Fibroblast of the conjunctiva (primary cell): ENCODE measurements around the gene COL5A1.
A peak's percentile ranks its signal among the peaks of the same experiment; 100 is the strongest.

ENCODE experiments used
- DNase-seq: peaks from one replicate; pipeline ENCODE4 v3.0.0-alpha.2; 2010; ENCODE audit warnings: low read depth

COL5A1 gene

DNA sequence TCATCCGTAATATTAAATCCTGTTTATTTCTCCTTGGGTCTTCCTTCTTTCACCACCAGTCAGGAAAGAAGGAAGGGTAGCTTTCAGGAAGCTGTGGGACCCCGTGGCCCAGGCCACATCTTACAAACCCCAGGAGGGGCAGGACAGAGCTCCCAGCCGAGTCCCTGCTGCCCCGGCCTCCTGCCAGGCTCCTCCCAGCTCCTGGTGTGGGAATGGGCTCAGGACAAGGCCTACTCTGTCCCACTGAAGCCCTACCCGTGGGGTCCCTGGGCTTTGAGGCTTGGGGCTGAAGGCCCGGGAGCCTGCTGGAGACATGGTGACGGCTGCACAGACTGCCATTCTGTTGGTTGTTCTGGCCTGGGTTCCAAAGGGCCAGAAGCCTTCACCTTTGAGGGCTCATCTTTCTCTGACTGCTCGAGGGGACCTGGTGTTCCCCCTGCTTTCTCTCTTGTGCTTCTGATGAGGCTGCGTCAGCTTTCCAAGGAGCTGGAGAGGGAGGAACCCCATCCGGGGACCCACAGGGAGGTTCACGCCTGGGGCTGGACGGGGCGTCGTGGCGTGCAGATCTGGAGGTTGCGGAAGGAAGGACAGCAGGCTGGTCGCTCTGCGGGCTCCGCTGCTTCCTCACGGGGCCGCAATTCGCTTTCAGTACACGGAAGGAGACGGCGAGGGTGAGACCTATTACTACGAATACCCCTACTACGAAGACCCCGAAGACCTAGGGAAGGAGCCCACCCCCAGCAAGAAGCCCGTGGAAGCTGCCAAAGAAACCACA, 86.6 kb downstream of the COL5A1 start:
- DNase-seq: no peak

DNA sequence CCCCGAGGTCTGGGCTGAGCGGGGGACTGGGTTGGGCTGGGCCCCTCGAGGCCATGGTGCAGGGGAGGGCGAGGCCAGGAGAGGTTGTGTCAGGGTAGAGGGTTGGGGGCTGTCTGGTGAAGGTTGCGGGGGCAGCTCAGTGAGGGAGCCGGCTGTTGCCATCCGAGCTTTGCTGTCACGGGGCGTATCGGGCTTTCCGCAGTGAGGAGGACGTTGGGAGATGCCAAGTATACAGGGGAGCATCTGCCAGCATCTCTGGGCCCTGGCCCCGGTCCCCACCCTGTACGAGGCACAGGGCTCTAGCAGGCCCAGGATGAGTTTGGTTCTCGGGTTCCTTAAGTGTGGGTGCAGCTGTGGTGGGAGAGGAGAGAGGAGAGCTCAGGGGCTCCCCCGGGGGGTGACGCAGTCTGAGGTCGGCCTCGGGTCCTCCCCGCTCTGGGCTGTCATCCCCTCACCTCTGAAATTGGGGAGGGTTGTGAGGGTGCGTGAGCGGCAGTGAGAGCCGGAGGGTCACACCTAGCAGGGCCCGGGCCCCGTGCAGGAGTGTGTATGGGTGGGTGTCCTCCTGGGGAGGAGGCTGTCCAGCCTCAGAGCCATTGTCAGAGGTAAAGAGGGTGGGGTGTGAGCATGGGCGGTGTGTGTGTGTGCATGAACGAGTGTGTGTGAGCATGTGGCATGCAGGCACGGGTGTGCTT, 87.3 kb downstream of the COL5A1 start:
- DNase-seq: no peak

DNA sequence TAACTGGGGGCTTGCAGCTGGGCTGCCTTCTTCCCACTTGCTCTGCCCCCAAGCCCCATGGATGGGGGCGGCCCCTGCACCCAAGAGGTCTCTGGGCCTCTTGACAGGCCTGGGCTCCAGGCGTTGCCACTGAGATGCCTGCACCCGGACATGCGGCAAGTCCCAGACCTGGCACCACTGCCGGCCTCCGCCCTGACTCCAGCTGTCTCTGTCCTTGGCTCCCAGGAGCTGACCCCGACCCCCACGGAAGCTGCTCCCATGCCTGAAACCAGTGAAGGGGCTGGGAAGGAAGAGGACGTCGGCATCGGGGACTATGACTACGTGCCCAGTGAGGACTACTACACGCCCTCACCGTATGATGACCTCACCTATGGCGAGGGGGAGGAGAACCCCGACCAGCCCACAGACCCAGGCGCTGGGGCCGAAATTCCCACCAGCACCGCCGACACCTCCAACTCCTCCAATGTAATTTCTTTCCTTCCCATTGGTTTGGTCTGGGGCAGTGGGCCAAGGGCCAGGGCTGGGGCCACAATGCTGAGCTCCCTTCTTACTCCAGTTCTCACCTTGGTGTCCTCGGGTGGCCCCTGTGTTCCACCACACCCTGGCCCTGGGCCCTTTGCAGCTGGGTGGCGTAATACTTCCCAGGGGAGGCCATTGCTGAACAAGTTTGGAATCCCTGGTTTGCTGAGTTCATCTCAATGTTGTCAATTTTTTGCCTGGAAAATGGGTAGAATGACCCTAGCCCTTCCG, 88.6 kb downstream of the COL5A1 start:
- no peak for DNase-seq

DNA sequence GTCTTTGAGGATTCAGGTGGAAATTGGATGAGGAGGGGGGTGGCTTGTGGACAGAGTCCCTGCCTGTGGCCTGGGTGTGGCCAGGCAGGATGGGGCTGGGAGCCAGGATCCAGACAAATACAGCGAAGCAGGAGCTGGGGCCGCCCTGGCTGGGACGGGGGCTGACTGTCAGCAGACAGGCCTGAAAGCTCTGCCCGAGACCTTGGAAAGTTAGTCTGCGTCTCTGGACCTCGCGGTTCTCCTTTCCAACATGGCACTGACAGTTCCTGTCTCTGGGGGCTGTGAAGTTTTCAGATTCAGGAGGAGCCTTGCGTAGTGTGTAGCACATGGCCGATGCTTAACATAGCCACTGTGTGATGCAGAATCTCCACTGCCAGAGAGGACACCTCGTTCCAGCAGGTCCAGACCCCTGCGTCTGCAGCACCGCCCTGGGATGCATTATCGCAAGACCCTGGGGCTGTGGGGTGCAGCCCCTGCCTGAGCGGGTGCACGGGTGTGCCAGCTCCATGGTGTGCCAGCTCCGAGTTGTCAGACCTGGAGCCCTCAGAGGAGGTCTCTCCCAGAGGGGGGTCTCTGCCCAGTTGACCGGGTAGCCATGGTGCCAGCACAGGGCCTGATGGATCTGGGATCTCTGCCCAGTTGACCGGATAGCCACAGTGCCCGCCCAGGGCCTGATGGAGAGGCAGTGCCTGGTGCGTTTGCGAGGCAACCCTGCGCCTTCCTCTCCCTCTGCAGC, 89.3 kb downstream of the COL5A1 start:
- no peak for DNase-seq

DNA sequence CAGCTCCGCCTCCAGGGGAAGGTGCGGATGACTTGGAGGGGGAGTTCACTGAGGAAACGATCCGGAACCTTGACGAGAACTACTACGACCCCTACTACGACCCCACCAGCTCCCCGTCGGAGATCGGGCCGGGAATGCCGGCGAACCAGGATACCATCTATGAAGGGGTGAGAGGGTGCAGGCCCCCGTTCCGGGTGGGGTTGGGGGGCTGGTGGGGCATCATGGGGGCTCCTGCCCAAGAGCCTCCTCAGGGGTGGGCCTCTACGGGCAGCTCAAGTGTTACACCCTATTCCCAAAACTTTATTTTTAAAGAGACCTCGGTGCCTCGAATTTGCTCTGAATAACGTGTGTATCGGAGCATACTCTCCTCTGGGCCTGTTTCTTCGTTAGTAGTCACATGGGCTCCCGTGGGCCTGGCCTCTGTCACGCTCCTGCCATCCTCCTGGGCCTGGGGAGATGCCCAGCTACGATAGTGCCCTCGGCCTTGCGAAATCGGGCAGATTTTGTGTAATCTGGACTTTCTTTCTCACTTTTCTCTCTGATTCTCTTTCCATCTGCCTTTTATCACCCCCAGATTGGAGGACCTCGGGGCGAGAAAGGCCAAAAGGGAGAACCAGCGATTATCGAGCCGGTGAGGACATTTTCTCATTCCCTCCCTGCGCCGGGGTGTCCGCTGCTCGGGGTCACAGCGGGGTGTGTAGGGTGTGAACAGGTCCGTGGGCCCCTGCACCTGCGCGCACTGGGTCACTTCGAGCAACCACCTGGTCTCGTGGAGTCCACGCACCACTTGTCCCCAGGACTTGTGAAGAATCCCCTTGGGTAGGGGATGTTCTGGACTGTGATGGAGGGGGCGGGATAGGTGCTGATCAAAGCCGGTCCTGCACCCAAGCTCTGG, 90.1 kb downstream of the COL5A1 start:
- DNase-seq: no peak

DNA sequence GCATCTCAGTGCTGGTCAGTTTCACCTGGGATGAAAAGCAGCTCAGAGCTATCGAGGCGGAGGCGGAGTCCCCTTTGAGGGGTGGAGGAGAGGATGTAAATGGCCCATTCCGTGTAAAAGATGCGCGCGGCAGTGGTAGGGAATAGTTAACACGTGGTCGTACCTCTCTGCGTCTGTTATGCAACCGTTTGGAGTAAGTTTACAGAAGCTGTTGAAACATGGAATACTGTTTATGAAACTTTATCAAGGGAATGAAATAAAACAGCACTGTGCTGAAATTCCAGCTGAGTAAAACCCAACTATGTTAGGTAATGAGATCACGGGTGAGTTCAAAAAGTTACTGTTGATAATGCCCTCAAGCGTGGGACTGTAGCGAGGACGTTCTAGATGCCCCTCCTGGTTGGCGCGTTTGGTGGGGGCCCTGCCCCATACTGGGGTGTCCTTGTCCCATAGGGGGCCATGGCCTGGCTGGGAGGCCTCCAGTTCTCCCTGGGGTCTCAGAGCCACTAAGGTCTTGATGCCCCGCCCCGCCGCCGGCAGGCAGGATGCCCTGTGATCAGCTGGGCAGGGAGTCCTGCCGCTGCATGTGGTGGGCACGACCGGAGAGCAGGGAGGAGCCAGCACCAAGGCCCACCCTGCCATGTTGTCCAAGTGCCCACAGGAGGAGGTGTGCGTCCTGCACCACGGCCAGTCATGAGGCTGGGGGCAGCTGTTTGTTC, 90.9 kb downstream of the COL5A1 start:
- no peak for DNase-seq

DNA sequence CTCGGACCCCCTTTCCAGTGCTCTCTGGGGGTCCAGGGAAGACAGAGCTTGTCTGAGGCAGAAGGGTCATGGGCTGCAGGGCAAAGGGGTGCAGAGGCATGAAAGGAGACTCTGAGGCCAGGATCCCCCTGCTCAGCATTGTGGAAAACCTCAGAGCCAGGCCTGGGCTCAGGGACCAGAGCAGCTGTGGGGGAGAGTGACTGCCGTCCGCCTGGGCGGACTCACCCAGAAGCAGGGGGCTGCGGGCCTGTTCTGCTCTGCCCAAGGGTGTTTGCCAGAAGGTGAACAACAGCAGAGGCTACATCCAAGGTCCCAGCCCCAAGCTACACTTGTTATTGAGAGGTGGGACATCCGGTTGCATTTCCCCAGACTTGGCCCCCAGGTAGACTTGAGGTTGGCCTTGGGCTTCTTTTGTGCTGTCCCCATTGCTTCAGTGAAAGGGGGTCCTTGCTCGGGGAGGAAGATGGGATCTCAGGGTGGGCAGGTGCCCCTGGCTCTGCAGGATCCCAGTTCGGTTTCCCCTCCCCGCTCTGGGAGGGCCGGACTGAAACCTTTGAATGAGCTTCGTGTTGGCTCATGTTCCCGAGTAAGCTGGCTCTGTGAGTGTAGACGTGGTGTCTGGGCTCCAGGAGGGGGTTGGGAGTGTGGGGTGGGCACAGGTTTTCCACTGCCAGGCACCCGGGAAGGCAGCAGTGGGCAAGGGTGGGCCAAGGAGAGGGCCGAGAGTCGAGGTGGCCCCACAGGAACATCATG, 92.1 kb downstream of the COL5A1 start:
- DNase-seq: no peak

DNA sequence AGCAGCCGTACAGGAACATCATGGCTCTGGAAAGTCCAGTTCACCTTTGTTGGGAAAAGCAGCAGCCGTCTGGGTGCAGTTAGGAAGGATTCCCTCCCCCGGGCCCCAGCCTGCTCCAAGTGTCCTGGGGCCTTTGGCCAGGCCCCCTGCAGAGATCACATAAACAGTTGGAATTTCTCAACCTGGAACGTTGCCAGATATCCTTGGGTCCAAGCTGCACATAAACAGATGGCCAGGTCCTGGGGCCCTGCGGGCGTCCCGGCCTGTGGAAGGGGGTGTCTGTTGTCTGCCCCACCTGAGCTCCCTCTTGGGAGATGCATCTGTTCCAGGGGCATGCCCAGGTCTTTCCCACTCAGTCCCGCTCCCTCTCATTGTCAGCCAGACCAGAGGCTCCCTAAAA, 92.7 kb downstream of the COL5A1 start:
- DNase-seq: peak; percentile 37

DNA sequence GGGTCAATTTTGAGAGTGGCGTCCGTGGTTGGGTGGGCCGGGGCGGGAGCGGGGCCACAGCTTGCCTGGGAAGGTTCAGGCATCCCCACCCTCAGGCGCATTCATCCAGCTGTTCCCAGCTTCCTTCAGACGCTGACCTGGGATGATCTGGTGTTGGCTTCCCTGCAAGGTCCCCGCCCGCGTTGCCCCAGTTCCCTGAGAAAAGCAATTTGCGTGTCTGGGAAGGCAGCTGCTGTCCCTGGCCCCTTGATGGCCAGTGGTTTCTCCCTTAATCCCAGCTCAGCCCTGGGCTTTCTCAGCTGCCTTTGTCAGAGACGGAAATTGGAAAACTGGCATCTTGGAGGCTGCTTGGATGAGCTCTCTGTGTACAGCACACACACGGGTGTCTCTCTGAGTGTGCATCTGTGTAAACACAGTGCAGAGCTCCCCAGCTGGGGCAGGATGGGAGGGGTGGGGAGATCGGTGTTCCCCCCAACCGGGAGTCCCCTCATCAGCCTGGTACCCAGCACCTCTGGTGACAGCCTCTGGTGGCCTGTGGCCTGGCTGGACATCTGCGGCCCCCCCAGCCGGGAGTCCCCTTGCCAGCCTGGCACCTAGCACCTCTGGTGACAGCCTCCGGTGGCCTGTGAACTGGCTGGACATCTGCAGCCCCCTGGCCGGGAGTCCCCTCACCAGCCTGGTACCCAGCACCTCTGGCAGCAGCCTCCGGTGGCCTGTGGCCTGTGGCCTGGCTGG, 94.0 kb downstream of the COL5A1 start:
- no peak for DNase-seq

DNA sequence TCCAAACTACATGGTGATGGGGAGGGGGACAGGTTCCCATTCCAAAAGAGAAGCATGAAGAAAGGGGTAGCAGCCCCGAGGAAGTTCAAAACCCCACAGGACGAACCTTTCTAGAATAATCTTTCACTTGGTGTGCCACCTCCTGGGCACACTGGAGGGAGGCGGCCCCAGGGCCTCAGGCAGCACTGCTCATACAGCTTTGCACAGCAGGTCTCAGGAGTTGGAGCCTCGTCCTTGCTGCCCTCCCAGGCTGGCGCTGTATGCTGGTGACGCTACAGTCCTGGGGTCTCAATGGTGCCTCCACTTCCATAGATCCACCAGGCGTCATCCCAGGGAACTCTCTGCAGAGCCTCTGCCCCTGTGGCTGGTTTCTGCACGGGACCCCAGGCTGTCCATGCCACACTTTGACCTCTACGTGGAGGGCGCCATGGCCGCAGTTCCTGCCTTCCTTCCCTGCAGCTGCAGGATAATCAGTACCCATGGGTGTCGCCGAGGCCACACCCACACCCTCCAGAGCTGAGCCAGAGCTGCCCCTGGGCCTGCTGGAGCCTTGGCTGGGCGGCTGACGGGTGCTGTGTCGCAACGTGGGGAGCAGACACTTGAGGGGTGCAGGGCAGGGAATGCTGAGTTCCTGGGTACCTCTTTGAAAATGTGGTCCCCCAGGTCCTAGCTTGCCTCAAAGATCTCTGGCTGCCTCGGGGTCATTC, 95.3 kb downstream of the COL5A1 start:
- DNase-seq: no peak

DNA sequence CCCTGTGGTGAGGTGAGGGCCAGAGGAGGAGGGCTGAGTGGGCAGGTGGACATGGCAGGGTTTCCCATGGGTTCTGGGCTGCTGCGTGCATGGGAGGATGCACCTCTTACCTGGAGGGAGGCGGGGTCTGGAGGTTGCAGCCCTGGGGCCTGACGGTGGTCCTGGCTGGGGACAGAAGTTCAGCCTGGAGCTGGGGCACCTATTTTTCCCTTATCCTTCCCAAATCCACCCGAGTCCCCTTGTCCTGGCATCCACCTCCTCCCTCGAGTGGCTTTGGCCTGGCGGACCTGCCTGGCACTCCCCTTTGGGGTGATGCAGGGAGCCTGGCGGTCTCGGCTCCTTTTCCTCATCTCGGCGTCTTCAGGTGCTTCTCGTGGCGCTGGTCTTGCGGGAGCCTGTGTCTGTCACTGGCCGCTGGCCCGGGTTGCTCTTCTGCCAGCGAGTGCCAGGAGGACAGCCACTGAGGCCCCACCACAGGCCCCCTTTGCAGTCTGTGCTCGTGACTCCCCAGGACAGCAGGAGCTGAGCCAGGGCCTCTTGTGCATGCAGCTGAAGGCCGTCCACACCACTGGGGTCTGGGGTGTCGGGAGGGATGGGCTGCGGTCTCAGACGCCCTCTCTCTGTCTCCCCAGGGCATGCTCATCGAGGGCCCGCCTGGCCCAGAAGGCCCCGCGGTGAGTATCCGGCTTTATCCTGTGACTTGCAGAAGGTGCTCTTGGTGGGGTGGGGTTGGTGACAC, 96.4 kb downstream of the COL5A1 start:
- no peak for DNase-seq

DNA sequence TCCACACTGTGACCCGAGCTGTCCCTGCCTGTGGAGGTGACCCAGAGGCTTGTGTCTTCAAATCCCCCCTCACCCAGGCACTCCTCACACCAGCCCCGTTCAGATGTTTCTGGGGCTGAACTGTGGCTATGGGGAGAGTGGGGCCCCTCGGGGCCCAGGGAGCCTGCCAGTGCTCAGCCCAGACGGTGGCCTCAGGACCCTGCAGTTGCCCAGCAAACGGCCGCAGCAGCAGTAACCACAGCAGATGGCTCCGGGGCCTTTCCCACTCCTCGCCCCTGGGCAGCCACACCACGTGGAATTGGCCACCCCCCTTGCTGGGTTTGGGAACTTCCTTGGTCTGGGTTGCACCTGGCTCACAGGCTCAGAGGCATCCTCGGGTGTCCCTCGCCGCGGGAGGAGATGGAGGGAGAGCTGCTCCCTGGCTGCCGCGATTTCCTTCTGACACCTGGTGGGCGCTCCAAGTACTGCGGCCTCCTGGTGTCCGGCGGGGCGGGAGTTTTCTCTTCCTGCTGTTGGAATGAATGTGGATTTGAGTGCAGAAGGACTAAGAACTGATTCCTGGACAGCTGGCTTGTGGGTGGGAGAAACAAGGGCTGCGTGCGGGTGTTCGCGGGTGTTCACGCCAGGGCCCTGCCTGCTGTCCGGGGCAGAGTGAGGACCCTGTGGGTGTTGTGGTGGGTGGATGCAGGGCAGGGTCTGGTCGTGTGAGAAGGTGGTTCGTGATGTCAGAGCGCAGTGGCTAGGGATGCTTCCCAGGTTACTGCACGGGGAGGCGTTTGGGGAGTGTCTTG, 97.5 kb downstream of the COL5A1 start:
- peak; percentile 24 for DNase-seq

DNA sequence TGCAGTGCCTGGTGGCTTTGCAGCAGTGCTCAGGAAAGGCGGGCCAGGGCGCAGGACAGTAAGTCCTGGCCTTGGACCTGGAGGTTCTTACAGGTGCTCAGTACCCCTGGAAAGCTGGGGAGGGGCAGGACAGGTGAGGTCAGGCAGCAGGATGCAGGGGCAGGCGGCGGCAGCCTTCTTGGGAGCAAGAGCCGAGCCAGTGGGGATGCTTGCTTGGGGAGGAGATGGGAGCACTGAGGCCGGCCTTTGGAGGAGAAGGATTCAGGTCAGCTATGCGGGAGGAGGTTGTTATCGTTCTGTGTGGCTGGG, 98.0 kb downstream of the COL5A1 start:
- DNase-seq: no peak

DNA sequence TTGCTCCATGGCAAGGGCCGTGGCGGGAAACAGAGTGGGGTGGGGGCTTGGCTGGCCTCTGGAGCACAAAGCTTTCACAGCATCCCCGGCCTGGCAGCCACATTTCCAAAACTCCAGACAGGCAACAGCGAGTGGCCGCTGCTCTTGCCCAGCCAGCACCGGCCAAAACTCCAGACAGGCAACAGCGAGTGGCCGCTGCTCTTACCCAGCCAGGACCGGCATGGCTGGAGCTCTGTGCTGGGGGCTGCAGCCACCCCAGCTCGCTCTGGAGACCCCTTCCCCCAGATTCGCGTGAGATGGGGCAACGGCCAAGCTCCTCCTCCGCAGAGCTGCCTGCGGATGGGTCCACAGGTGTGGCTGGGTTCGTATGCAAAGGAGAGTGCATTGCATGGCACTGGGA, 98.5 kb downstream of the COL5A1 start:
- no peak for DNase-seq

DNA sequence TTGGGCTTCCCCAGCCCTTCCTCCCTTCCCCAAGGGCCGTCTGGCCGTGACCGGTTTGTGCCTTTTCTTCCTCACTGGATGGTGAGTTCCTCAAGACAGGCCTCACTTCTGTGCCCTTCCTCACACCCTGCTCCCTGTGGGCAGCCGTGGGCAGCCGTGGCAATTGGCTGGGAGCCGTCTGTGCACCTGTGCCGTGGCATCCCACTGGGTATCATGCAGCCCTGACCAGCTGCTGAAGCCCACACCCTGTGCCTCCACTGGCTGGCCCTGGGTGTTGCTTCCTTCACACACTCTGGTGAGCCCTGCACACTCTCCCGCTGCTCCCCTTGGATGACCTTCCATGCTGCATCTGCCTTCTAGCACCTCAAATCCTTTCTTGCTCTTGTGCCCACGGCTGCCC, 100.2 kb downstream of the COL5A1 start:
- DNase-seq: no peak

DNA sequence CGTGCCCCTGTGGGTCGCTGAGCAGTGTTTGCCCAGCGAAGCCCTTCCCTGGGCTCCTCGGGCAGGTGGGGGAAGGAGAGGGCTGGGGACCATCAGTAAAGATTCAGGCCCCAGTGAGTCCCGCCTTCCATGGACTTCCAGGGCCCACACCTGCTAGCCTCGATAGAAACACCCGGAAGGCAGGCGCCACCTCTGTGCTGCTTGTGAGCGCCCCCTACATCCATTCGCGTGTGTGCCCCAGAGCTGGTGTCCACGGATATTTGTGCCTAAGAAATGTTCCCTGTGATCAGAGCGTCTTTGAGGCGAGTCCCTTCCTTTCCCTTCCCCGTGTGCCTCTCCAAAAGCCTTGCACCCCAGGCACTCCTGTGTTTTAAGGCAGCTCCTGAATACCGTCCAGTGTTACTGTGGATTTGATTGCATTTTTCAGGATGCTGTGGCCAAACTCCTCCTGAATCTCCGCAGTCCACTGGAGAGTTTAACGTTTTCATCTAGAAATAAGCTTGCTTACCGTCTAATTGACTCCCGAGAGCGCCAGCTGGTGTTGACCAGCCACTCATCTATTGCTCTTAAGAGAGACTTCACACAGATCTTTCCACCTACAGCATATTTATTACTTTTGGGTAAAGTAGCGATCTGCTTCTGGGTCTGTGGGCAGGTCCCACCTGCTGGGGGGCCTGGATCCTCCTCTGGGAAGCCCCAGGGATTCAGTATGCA, 101.4 kb downstream of the COL5A1 start:
- DNase-seq: no peak

DNA sequence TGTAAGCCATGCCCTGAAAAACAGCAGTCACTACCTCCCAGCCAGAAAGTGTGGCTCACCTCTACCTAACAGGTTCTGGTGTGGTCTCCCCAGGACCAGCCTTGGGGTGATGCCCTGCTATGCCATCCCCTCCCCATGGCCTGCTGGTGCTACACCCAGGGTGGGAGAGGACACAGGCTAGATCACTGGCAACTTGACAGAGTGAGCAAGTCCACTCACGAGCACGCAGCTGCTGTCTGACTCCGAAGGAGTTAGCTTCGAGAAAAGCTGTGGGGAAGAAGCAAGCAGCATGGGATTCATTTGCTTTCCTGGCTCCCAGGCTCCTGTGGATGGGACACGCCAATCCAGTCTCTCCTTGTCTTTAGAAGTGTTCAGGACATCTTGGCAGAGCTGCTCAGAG, 102.2 kb downstream of the COL5A1 start:
- DNase-seq: no peak
